Measurements from ENCODE around the gene NPAS1. TPM values are rescaled to one million over a fixed set of nuclear protein-coding genes. Genes with fewer than 3 reads are reported as not detected.
A peak's percentile ranks its signal among the peaks of the same experiment; 100 is the strongest.
"Not testable (repeated sequence)": the region's sequence is repeated elsewhere in the genome, so short reads cannot be mapped to it uniquely, and the experiment has no call there.

The NPAS1 gene
- total RNA-seq, 3 donors from 2014 or later (not counting 1 experiment from before 2014, with no cell fraction given) = 0.64 to 0.65 TPM; not detected in 1

- peaks cover 13 to 20% of the 10 kb centered on the region in 2 donors for H3K4me1 Mint-ChIP-seq
- no peaks in the 10 kb centered on the region for H3K9me3 Mint-ChIP-seq
- no peak overlapping the region for H3K4me3 Mint-ChIP-seq
- Histone ChIP-seq H3K4me3 (ENCODE audit: low read length) (no peak overlapping the region), H3K4me1 (ENCODE audit: control insufficient read depth, insufficient read depth, low read length) (peaks cover 7% of the 10 kb centered on the region), H3K27me3 (ENCODE audit: control insufficient read depth, insufficient read depth, low read length) (no peaks in the 10 kb centered on the region), H3K27ac (ENCODE audit: low read length) (no peak overlapping the region), H3K36me3 (ENCODE audit: control insufficient read depth, insufficient read depth, low read length) (peaks cover under 1% of the 10 kb centered on the region), H3K9me3 (ENCODE audit: control insufficient read depth, insufficient read depth, low read length) (peaks cover 3% of the 10 kb centered on the region)
- DNase-seq (no peak), ATAC-seq (no peak)
- intact Hi-C loops (cut with micrococcal nuclease) = no loop called here
- no peak for TF ChIP-seq CTCF (IDR thresholded peaks at IDR 0.05)
- WGBS (ENCODE audit: insufficient coverage) = 80% methylated on average over 6 of the region's 8 CpGs
- no peaks in the 10 kb centered on the region for H3K36me3 Mint-ChIP-seq
- peaks cover 0 to 11% of the 10 kb centered on the region in 2 donors for H3K27me3 Mint-ChIP-seq (ENCODE audit: low read depth in 2 of 2)
- H3K27ac Mint-ChIP-seq = no peak overlapping the region
Measured at GRCh38 chr19:47006496-47006895, 13.1 kb upstream of the NPAS1 start.

DNA sequence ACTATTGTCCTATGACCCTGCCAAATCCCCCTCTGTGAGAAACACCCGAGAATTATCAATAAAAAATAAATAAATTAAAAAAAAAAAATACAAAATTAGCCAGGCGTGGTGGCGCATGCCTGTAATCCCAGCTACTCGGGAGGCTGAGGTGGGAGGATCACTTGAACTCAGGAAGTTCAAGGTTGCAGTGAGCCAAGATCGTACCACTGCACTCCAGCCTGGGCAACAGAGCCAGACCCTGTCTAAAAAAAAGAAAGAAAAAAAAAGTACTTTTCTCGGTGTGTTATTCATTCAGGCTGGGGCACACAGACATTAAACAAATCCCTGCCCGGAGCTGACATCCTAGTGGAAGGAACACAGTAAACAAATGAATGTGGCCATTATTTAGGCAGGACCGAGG, 9.1 kb upstream of the NPAS1 start:
- H3K36me3 Mint-ChIP-seq; H3K27ac Mint-ChIP-seq; H3K9me3 Mint-ChIP-seq; DNase-seq; H3K36me3 ChIP-seq (ENCODE audit: control insufficient read depth, insufficient read depth, low read length); H3K4me1 ChIP-seq (ENCODE audit: control insufficient read depth, insufficient read depth, low read length); ATAC-seq; intact Hi-C loops (cut with micrococcal nuclease); H3K4me3 ChIP-seq (ENCODE audit: low read length); H3K9me3 ChIP-seq (ENCODE audit: control insufficient read depth, insufficient read depth, low read length); H3K27me3 ChIP-seq (ENCODE audit: control insufficient read depth, insufficient read depth, low read length); H3K4me3 Mint-ChIP-seq; H3K27ac ChIP-seq (ENCODE audit: low read length): not testable (repeated sequence)
- H3K27me3 Mint-ChIP-seq (ENCODE audit: low read depth in 2 of 2) = peaks cover 12 to 20% of the 10 kb centered on the region in 2 donors
- H3K4me1 Mint-ChIP-seq = peaks cover 10 to 15% of the 10 kb centered on the region in 2 donors
- WGBS (ENCODE audit: insufficient coverage) = 93% methylated on average over 7 of the region's 8 CpGs

DNA sequence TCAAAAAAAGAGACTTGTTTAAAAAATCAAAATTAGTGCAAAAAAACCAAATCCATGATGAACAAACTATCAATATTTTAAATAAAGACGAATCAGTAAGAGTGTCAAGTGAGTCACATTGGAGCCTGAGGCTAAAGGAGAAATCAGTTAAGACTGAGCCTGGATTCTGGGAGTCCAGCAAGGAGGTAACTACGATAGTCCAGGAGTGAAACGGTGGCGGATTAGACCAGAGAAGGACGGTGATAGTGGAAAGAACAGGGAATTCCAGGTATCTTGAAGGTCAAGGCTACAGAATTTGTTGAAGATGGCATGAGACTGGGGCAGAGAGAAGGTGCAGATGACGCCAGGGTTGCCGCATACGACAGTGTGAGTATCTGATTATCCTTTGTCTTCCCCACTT, 7.0 kb upstream of the NPAS1 start:
- DNase-seq (no peak), ATAC-seq (no peak)
- Histone ChIP-seq H3K4me1 (ENCODE audit: control insufficient read depth, insufficient read depth, low read length) (peaks cover 5% of the 10 kb centered on the region), H3K36me3 (ENCODE audit: control insufficient read depth, insufficient read depth, low read length) (no peaks in the 10 kb centered on the region), H3K9me3 (ENCODE audit: control insufficient read depth, insufficient read depth, low read length) (no peaks in the 10 kb centered on the region), H3K4me3 (ENCODE audit: low read length) (no peak overlapping the region), H3K27me3 (ENCODE audit: control insufficient read depth, insufficient read depth, low read length) (no peaks in the 10 kb centered on the region), H3K27ac (ENCODE audit: low read length) (no peak overlapping the region)
- no peak for TF ChIP-seq CTCF (IDR thresholded peaks at IDR 0.05)
- H3K4me1 Mint-ChIP-seq = peaks cover 10 to 11% of the 10 kb centered on the region in 2 donors
- no peaks in the 10 kb centered on the region for H3K9me3 Mint-ChIP-seq
- no peaks in the 10 kb centered on the region for H3K36me3 Mint-ChIP-seq
- intact Hi-C loops (cut with micrococcal nuclease) = no loop called here
- no peak overlapping the region for H3K27ac Mint-ChIP-seq
- WGBS (ENCODE audit: insufficient coverage) = 38% methylated on average over 8 of the region's 8 CpGs
- peaks cover 12 to 22% of the 10 kb centered on the region in 2 donors for H3K27me3 Mint-ChIP-seq (ENCODE audit: low read depth in 2 of 2)
- no peak overlapping the region for H3K4me3 Mint-ChIP-seq

- Histone ChIP-seq H3K27me3 (ENCODE audit: control insufficient read depth, insufficient read depth, low read length) (peaks cover 2% of the 10 kb centered on the region), H3K9me3 (ENCODE audit: control insufficient read depth, insufficient read depth, low read length) (no peaks in the 10 kb centered on the region), H3K4me3 (ENCODE audit: low read length) (no peak overlapping the region), H3K27ac (ENCODE audit: low read length) (no peak overlapping the region), H3K4me1 (ENCODE audit: control insufficient read depth, insufficient read depth, low read length) (peaks cover 5% of the 10 kb centered on the region), H3K36me3 (ENCODE audit: control insufficient read depth, insufficient read depth, low read length) (no peaks in the 10 kb centered on the region)
- H3K27me3 Mint-ChIP-seq (ENCODE audit: low read depth in 2 of 2) = peaks cover 12 to 19% of the 10 kb centered on the region in 2 donors
- DNase-seq (peak; percentile 66 to 76), ATAC-seq (peak; percentile 88 to 99 (median 94))
- no peak overlapping the region for H3K4me3 Mint-ChIP-seq
- peak; percentile 99 for TF ChIP-seq CTCF (IDR thresholded peaks at IDR 0.05)
- H3K9me3 Mint-ChIP-seq = no peaks in the 10 kb centered on the region
- H3K36me3 Mint-ChIP-seq = no peaks in the 10 kb centered on the region
- peaks cover 10 to 11% of the 10 kb centered on the region in 2 donors for H3K4me1 Mint-ChIP-seq
- no peak overlapping the region for H3K27ac Mint-ChIP-seq
- WGBS (ENCODE audit: insufficient coverage) = 6% methylated on average over 15 of the region's 16 CpGs
- intact Hi-C loops (cut with micrococcal nuclease) = no loop called here
Measured at GRCh38 chr19:47013041-47013517, 6.6 kb upstream of the NPAS1 start.
